Heart right ventricle (tissue), 16 donors: Measurements from ENCODE around the gene NANOG. TPM values are rescaled to one million over a fixed set of nuclear protein-coding genes. Genes with fewer than 3 reads are reported as not detected.
A peak's percentile ranks its signal among the peaks of the same experiment; 100 is the strongest.
"Not testable (repeated sequence)": the region's sequence is repeated elsewhere in the genome, so short reads cannot be mapped to it uniquely, and the experiment has no call there.

Experiments
- ATAC-seq, 8 donors: fragments of 200-7000 bp; cut with Tn5 transposase; one replicate each; pipeline ENCODE4 v1.9.1; 2020; ENCODE audit warnings: mild to moderate bottlenecking in 8 of 8, moderate library complexity in 8 of 8, moderate number of reproducible peaks in 1 of 8
- DNase-seq, 2 donors: peaks; one replicate each; pipeline ENCODE4 v3.0.0-alpha.2; 2020
- H3K27ac ChIP-seq, 10 donors: fragments of 200-600 bp; sonication (generic) in 2 of 10; one replicate each; pipeline versions ENCODE4 v1.5.0 to v1.8.0; 2020 to 2022; ENCODE audit warnings: mild to moderate bottlenecking in 3 of 10
- H3K27me3 ChIP-seq, 7 donors: fragments of 200-600 bp; one replicate each; pipeline ENCODE4 v1.8.0; 2021 to 2022; ENCODE audit warnings: mild to moderate bottlenecking in 2 of 7
- H3K36me3 ChIP-seq, 9 donors: fragments of 200-600 bp; sonication (generic) in 1 of 9; one replicate each; pipeline versions ENCODE4 v1.5.0 to v1.8.0; 2020 to 2022; ENCODE audit warnings: mild to moderate bottlenecking in 2 of 9
- H3K4me1 ChIP-seq, 9 donors: fragments of 200-600 bp; sonication (generic) in 1 of 9; one replicate each; pipeline versions ENCODE4 v1.5.0 to v1.8.0; 2020 to 2022; ENCODE audit warnings: mild to moderate bottlenecking in 4 of 9
- H3K4me3 ChIP-seq, 10 donors: fragments of 200-600 bp; sonication (generic) in 2 of 10; one replicate each; pipeline versions ENCODE4 v1.5.0 to v1.8.0; 2020 to 2022; ENCODE audit warnings: mild to moderate bottlenecking in 7 of 10, moderate library complexity in 2 of 10
- H3K9me3 ChIP-seq, 11 donors: fragments of 200-600 bp in 10 of 11; sonication (generic) in 2 of 11; one replicate each; pipeline versions ENCODE4 v1.5.0 to v1.8.0; 2013 to 2022; ENCODE audit warnings: mild to moderate bottlenecking in 2 of 11, control low read depth in 1 of 11, moderate library complexity in 1 of 11
- WGBS, 2 donors: extraction: QIAGEN DNeasy Blood & Tissue Kit; methylation state at CpG; one replicate each; pipeline ENCODE4 v1.1.7; 2013; ENCODE audit warnings: inconsistent platforms in 1 of 2; 5-methylcytosine and 5-hydroxymethylcytosine counted together
- intact Hi-C, 10 donors: fragments of 100-400 bp; cut with DNase I; formaldehyde crosslinking; loops; one replicate each; pipeline versions ENCODE4 v1.11.1 to v1.14.2; 2022
- polyA plus RNA-seq, 2 donors: library from polyadenylated mRNA; stranded (reverse); fragments of 200-250 nt; gene quantifications; one replicate each; pipeline ENCODE4 v1.2.3, GENCODE V29; 2013
- total RNA-seq, 10 donors: library from RNA; stranded (reverse); fragmentation: NEBNext Ultra II Directional in 3 of 10; extraction: Animal tissue kit (Norgen Biotek cat#: 25700) in 3 of 10; gene quantifications; one replicate each; pipeline versions ENCODE4 v1.2.1 to v1.2.4, GENCODE V29; 2021 to 2023
- TF ChIP-seq, protein P1 (sequence below), 9 donors: fragments of 200-600 bp; sonication (generic) in 2 of 9; IDR thresholded peaks; one replicate each; pipeline versions ENCODE4 v1.5.0 to v1.8.0; 2021 to 2022; ENCODE audit warnings: antibody characterized with exemption in 9 of 9, mild to moderate bottlenecking in 5 of 9, moderate library complexity in 1 of 9
- donor health status: Arrhythmogenic right ventricular cardiomyopathy.
- donor health status: ischemic (EF 13 %, LVEDD 7.1; RV severe dilation, severe dysfunction).
- donor health status: healthy with polysubstance abuse.
- donor health status: DM: no; HTN: yes; CAD: no.
- donor health status: DM: no; HTN: no; CAD: no.
- donor health status: ischemic (EF 25% LVEDD 6.9; RV normal size, moderate dysfunction).
- donor health status: ischemic (EF 25% LVEDD 5.7; RV mildly dilated, moderate dysfunction).
- donor health status: healthy.
- donor health status: DM: yes; HTN: yes; CAD: no.
- donor health status: Ischemic cardiomyopathy.
- donor health status: ischemic (EF 35%, LVEDD 5.7; RV mildly dilated, moderate dysfunction).
- donor health status: nonischemic (EF 11% LVEDD 7.7; RV severe dilation, severe dysfunction).
- donor health status: DM: yes; HTN: yes; CAD: no.
- donor health status: PGD.
- donor health status: ischemic (EF 29% LVEDD 5.4; RV normal size, mild dysfunction).
- donor health status: nonischemic (EF 23%, LVEDD 6.1; RV moderate dilation, normal function).

Gene NANOG
- total and polyA plus RNA-seq, 12 donors = 0.12 to 0.23 TPM; not detected in 10

DNA sequence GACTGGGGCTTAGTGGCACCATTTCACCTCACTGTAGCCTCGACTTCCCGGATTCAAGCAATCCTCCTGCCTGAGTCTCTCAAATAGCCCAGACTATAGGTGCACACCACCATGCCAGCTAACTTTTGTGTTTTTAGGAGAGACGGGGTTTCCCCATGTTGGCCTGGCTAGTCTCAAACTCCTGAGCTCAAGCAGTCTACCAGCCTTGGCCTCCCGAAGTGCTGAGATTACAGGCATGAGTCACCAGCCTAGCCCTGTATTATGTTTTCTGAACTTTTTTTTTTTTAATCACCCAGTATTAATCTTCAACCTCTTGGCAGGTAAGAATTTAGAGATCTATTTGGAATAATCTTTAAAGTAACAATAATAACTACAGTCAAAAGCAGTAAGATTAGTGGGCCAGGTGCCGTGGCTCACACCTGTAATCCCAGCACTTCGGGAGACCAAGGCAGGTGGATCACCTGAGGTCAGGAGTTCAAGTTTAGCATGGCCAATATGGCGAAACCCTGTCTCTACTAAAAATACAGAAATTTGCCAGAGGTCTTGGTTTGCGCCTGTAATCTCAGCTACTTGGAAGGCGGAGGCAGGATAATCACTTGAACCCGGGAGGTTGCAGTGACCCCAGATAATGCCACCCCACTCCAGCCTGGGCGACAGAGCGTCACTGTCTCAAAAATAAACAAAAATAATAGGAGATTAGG is 8.6 kb downstream of the NANOG start:
- DNase-seq (no peak), ATAC-seq (no peak)
- H3K4me1 ChIP-seq = peaks cover 0 to 5% (median 0%) of the 10 kb centered on the region in 9 donors
- peaks cover 0 to 4% (median 0%) of the 10 kb centered on the region in 7 donors for H3K27me3 ChIP-seq
- WGBS, 2 donors = 73 to 74% methylated on average over 12 of the region's 12 CpGs
- TF ChIP-seq, protein P1, sequence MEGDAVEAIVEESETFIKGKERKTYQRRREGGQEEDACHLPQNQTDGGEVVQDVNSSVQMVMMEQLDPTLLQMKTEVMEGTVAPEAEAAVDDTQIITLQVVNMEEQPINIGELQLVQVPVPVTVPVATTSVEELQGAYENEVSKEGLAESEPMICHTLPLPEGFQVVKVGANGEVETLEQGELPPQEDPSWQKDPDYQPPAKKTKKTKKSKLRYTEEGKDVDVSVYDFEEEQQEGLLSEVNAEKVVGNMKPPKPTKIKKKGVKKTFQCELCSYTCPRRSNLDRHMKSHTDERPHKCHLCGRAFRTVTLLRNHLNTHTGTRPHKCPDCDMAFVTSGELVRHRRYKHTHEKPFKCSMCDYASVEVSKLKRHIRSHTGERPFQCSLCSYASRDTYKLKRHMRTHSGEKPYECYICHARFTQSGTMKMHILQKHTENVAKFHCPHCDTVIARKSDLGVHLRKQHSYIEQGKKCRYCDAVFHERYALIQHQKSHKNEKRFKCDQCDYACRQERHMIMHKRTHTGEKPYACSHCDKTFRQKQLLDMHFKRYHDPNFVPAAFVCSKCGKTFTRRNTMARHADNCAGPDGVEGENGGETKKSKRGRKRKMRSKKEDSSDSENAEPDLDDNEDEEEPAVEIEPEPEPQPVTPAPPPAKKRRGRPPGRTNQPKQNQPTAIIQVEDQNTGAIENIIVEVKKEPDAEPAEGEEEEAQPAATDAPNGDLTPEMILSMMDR (IDR thresholded peaks at IDR 0.05) = no peak
- no peaks in the 10 kb centered on the region for H3K9me3 ChIP-seq
- no peak overlapping the region for H3K4me3 ChIP-seq
- intact Hi-C loops = loop anchor here in 2 of 10 donors (2.0 to 5.0 kb wide), 2 partner anchors 107 to 109 kb away; no protein-coding TSS in a partner anchor
- no peak overlapping the region for H3K27ac ChIP-seq
- no peaks in the 10 kb centered on the region for H3K36me3 ChIP-seq

DNA sequence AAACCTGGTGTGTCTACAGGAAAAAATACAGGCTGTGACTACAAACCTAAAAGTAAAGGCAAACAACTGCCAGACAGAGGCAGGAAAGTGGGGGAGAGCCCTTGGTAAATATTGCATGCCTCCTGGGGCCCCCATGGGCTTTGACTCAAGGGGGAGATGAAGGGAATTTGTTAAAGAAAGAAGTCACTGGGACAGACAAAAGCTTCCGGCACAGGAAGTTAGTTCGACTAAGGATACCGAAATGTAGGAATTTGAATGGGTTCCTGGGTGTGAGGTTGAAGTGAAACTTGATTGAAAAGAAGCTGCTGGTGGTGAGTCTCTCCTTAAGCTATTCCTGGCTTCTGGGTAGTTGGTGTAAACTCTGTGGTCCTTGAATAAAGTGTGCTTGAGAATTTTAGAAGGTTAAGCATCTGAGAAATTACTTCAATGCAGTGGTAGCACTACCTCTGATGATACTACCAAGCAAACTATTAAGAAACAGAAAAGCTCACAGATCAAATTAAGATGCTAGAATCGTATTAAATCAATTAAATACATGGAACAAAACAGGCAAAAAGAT is 9.6 kb downstream of the NANOG start:
- 60 to 91% methylated on average over 1 of the region's 4 CpGs for WGBS, 2 donors
- not testable (repeated sequence) for H3K4me3 ChIP-seq, H3K4me1 ChIP-seq, H3K27me3 ChIP-seq, H3K36me3 ChIP-seq, H3K9me3 ChIP-seq, ATAC-seq, DNase-seq, H3K27ac ChIP-seq
- intact Hi-C loops = loop anchor here in 2 of 10 donors (2.0 to 5.0 kb wide), 2 partner anchors 106 to 108 kb away; no protein-coding TSS in a partner anchor

DNA sequence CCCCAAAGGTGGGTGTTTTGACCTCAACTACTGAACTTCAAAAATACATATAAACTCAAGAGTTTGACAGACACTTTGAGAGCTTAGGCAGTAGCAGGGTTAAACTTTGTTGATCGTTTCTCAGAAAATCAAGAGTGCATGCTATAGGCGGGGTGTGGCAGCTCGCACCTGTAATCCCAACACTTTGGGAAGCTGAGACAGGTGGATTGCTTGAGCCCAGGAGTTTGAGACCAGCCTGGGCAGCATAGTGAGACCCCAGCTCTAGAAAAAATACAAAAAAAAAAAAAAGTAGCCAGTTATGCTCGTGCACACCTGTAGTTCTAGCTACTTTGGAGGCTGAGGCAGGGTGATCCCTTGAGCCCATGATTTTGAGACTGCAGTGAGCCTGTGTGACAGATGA is 12.3 kb downstream of the NANOG start:
- peaks cover 0 to 19% (median 0%) of the 10 kb centered on the region in 7 donors for H3K27me3 ChIP-seq
- no peak for ATAC-seq
- peaks cover 0 to 2% (median 0%) of the 10 kb centered on the region in 9 donors for H3K4me1 ChIP-seq
- no peak overlapping the region for H3K4me3 ChIP-seq
- intact Hi-C loops = loop anchor here in 1 of 10 donors (10.0 kb wide), 1 partner anchor 127 kb away; no protein-coding TSS in a partner anchor
- no peak overlapping the region for H3K27ac ChIP-seq
- no peaks in the 10 kb centered on the region for H3K9me3 ChIP-seq
- H3K36me3 ChIP-seq = no peaks in the 10 kb centered on the region
- WGBS, 2 donors = 53 to 59% methylated on average over 4 of the region's 4 CpGs
- TF ChIP-seq, protein P1 (IDR thresholded peaks at IDR 0.05) = no peak
- DNase-seq = no peak

DNA sequence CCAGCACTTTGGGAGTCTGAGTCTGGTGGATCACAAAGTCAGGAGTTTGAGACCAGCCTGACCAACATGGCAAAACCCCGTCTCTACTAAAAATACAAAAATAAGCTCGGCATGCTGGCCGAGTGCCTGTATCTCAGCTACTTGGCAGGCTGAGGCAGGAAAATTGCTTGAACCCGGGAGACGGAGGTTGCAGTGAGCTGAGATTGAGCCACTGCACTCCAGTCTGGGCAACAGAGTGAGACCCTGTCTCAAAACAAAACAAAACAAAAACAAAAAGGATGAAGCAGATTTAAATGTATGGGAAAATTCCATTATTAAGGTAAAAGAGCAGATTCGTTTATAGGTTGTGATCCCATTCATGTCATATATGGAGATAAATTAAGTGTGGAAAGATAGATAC is 17.1 kb downstream of the NANOG start:
- peaks cover 0 to 31% (median 0%) of the 10 kb centered on the region in 7 donors for H3K27me3 ChIP-seq
- WGBS, 2 donors = 46 to 57% methylated on average over 6 of the region's 6 CpGs
- intact Hi-C loops = loop anchor here in 9 of 10 donors (1.0 to 10.0 kb wide), 4 partner anchors 129 to 132 kb away; no protein-coding TSS in a partner anchor
- H3K4me3 ChIP-seq, H3K36me3 ChIP-seq, H3K9me3 ChIP-seq, H3K27ac ChIP-seq, H3K4me1 ChIP-seq, ATAC-seq, DNase-seq: not testable (repeated sequence)

DNA sequence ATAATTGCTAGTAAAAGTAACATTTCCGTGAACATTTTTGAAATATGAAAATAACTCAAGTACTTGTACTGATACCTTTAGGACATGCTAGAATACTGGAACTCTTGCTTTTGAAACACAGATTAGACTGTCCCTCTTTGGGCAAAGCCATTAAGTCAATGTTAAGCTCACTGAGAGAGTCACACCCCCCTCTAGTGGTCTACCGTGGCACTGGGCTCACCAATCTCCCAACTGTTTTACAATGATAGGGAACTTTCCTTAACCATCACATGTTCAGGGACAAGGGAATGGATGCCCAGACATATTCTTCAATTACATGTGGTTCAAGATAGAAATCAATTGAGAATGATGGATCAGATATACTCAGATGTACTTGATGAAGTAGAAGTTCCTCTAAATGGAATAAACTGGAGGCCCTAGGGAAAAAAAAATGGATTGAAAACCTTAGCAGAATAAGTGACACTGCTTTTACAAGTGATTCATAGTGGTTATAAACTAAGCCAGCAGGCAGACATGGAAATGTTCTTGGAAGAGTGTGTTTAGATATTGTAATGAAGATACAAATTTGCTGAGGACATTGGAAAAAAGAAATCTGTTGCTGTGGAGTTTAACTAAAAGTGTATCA is 17.8 kb downstream of the NANOG start:
- Histone ChIP-seq H3K27me3 (peaks cover 0 to 31% (median 0%) of the 10 kb centered on the region in 7 donors), H3K36me3 (no peaks in the 10 kb centered on the region), H3K4me1 (peaks cover 0 to 4% (median 0%) of the 10 kb centered on the region in 9 donors), H3K4me3 (no peak overlapping the region), H3K9me3 (no peaks in the 10 kb centered on the region), H3K27ac (no peak overlapping the region)
- DNase-seq (peak; percentile 25 to 62), ATAC-seq (peak in 7 of 8 donors; percentile 50 to 82 (median 70))
- WGBS, 2 donors = 4 to 5% methylated on average over 2 of the region's 2 CpGs
- intact Hi-C loops = loop anchor here (1.0 to 10.0 kb wide), 4 partner anchors 130 to 132 kb away; no protein-coding TSS in a partner anchor
- TF ChIP-seq, protein P1 (IDR thresholded peaks at IDR 0.05) = peak; percentile 69 to 92 (median 87)

DNA sequence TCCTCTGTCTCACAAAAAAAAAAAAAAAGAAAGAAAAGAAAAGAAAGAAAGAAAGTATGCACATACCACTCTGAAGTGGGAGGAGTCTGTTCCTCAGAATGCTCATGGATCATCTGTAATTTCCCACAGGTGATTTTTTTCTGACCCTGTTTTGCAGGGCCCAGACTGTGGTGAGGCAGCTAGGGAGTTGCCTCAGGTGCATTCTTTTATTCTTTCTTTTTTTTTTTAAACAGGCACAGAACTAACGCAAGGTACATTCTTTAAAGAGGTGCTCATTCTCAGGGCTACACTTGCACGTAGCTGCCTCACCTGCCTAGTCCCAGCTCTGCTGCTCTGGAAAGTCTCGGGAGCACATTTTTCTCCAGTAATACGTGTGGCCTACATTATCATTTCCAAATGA is 36.6 kb downstream of the NANOG start:
- H3K36me3 ChIP-seq, DNase-seq, intact Hi-C loops, H3K4me3 ChIP-seq, H3K27me3 ChIP-seq, H3K4me1 ChIP-seq, ATAC-seq, H3K9me3 ChIP-seq, H3K27ac ChIP-seq: not testable (repeated sequence)
- WGBS, 2 donors = 55 to 85% methylated on average over 2 to 4 of the region's 4 CpGs

DNA sequence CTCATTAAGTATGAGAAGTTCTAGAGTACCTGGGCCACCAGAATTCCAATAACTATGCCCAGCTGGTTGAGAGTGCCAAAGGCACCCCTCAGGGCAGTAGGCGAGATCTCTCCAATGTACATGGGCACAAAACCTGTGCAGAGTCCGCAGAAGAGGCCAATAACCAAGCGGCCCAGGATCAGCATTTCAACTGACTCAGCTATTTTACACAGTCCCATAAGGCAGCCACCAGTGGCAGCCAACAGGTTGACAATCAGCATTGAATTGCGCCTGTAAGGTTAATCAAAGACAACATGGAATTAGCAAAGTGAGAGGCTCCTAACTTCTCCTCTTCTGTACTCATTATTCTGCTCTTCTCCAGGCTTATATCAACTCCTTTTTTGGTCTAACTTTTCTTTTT is 40.5 kb downstream of the NANOG start:
- H3K4me3 ChIP-seq, H3K27ac ChIP-seq, intact Hi-C loops, H3K9me3 ChIP-seq, ATAC-seq, H3K4me1 ChIP-seq, H3K36me3 ChIP-seq, H3K27me3 ChIP-seq, DNase-seq: not testable (repeated sequence)
- WGBS, 2 donors = 92 to 96% methylated on average over 4 of the region's 4 CpGs
